ENCODE measurements around the gene HPCAL1. TPM values are rescaled to one million over a fixed set of nuclear protein-coding genes. Genes with fewer than 3 reads are reported as not detected.

HPCAL1 gene
- total and polyA plus RNA-seq, 2 of the 4 experiments (the other 2 are of a cell fraction): 8.2 to 33.7 TPM

GRCh38 chr2:10277293-10278028, 25.2 kb upstream of the HPCAL1 start (continued):
- no peak for TF ChIP-seq CTCF (conservative IDR thresholded peaks at IDR 0.05; ENCODE audit: low read depth, low read length)
- no peak for TF ChIP-seq FOS (IDR thresholded peaks at IDR 0.05; ENCODE audit: low read depth, low read length)
